Endothelial cell (in vitro differentiated cells): ENCODE data around the gene CD52. TPM values are rescaled to one million over a fixed set of nuclear protein-coding genes. Genes with fewer than 3 reads are reported as not detected.

Experiments used
- DNase-seq: peaks from one replicate; pipeline ENCODE4 v3.0.0; 2021; ENCODE audit warnings: low spot score
- H3K27ac Mint-ChIP-seq: one replicate; pipeline ENCODE4 v1.8.0; 2021; ENCODE audit warnings: mixed read lengths, inconsistent platforms; ENCODE audit not compliant: unreplicated experiment
- H3K27me3 Mint-ChIP-seq: one replicate; pipeline ENCODE4 v1.8.0; 2021; ENCODE audit warnings: mild to moderate bottlenecking, moderate library complexity, mixed read lengths, inconsistent platforms; ENCODE audit not compliant: unreplicated experiment
- H3K36me3 Mint-ChIP-seq: one replicate; pipeline ENCODE4 v1.8.0; 2021; ENCODE audit warnings: mild to moderate bottlenecking, low read depth, mixed read lengths, inconsistent platforms; ENCODE audit not compliant: unreplicated experiment
- H3K4me1 Mint-ChIP-seq: one replicate; pipeline ENCODE4 v1.8.0; 2021; ENCODE audit warnings: mild to moderate bottlenecking, mixed read lengths, inconsistent platforms; ENCODE audit not compliant: unreplicated experiment
- H3K4me3 Mint-ChIP-seq: one replicate; pipeline ENCODE4 v1.8.0; 2021; ENCODE audit warnings: mild to moderate bottlenecking, mixed read lengths, inconsistent platforms; ENCODE audit not compliant: unreplicated experiment
- H3K9me3 Mint-ChIP-seq: one replicate; pipeline ENCODE4 v1.8.0; 2021; ENCODE audit warnings: mixed read lengths, inconsistent platforms; ENCODE audit not compliant: unreplicated experiment
- long read RNA-seq: library from polyadenylated mRNA; unstranded; transcript quantifications from one replicate; pipeline ENCODE4 v2.0.0, GENCODE V29; 2020; ENCODE audit not compliant: unreplicated experiment
- total RNA-seq: library from RNA; stranded (reverse); fragmentation: NEBNext Ultra II Directional; extraction: Animal tissue kit (Norgen Biotek cat#: 25700); gene quantifications from one replicate; pipeline ENCODE4 v1.2.1, GENCODE V29; 2021; ENCODE audit not compliant: unreplicated experiment
- TF ChIP-seq, protein P1 (sequence below): fragments of 200-600 bp; sonication (generic); IDR thresholded peaks from one replicate; pipeline ENCODE4 v1.5.0; 2021; ENCODE audit warnings: antibody characterized with exemption; ENCODE audit not compliant: unreplicated experiment

The CD52 gene, protein sequence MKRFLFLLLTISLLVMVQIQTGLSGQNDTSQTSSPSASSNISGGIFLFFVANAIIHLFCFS
- total RNA-seq = 21.8 TPM
- long read RNA-seq, transcript CD52-201 (2 exons, 468 nt) = major isoform, 10 of 11 reads
- long read RNA-seq, partial matches to known transcripts = 1 of 11 reads
- long read RNA-seq, other reads (novel, unspliced or antisense) = 0 of 11 reads

DNA sequence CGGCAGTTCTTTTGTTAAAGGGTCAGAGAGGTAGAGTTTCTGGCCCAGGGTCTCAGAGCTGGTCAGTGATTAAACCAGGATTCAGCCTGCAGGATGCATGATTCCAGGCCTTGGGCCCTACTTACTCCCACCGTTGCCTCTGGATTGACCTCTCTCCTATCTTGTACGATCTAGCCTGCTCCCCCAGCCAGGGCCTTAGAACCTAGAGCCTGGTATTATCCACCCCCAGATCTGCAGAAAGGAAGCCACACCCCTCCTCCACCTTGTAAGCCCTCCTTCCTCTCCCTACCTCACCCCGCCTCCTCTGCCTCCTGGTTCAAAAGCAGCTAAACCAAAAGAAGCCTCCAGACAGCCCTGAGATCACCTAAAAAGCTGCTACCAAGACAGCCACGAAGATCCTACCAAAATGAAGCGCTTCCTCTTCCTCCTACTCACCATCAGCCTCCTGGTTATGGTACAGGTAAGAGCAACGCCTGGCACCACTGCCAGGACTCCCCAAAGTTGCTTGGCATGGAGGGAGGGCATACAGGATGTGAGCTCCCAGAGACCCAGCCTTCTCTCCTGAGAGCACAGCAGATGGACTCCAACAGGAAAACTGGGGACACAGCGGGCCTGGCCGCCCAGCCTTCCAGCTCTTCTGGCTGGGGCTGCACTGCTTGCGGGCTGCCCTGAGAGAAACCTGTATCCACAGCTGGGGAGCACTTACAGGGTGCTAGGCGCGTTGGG is at the start of gene CD52:
Gene CD52 (plus strand): TSS at position 347 of the 726 bp plus-strand sequence. CDS start 60 bp downstream, at position 407.
- TF ChIP-seq, protein P1, sequence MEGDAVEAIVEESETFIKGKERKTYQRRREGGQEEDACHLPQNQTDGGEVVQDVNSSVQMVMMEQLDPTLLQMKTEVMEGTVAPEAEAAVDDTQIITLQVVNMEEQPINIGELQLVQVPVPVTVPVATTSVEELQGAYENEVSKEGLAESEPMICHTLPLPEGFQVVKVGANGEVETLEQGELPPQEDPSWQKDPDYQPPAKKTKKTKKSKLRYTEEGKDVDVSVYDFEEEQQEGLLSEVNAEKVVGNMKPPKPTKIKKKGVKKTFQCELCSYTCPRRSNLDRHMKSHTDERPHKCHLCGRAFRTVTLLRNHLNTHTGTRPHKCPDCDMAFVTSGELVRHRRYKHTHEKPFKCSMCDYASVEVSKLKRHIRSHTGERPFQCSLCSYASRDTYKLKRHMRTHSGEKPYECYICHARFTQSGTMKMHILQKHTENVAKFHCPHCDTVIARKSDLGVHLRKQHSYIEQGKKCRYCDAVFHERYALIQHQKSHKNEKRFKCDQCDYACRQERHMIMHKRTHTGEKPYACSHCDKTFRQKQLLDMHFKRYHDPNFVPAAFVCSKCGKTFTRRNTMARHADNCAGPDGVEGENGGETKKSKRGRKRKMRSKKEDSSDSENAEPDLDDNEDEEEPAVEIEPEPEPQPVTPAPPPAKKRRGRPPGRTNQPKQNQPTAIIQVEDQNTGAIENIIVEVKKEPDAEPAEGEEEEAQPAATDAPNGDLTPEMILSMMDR = no peak
- H3K27ac Mint-ChIP-seq = peak within 1 kb of the TSS; percentile 64
- H3K36me3 Mint-ChIP-seq = no peaks in the 10 kb centered on the region
- DNase-seq = no peak
- H3K27me3 Mint-ChIP-seq = peaks cover 6% of the 10 kb centered on the region
- H3K4me1 Mint-ChIP-seq = peaks cover 13% of the 10 kb centered on the region
- H3K4me3 Mint-ChIP-seq = no peak within 1 kb of the TSS
- no peaks in the 10 kb centered on the region for H3K9me3 Mint-ChIP-seq

DNA sequence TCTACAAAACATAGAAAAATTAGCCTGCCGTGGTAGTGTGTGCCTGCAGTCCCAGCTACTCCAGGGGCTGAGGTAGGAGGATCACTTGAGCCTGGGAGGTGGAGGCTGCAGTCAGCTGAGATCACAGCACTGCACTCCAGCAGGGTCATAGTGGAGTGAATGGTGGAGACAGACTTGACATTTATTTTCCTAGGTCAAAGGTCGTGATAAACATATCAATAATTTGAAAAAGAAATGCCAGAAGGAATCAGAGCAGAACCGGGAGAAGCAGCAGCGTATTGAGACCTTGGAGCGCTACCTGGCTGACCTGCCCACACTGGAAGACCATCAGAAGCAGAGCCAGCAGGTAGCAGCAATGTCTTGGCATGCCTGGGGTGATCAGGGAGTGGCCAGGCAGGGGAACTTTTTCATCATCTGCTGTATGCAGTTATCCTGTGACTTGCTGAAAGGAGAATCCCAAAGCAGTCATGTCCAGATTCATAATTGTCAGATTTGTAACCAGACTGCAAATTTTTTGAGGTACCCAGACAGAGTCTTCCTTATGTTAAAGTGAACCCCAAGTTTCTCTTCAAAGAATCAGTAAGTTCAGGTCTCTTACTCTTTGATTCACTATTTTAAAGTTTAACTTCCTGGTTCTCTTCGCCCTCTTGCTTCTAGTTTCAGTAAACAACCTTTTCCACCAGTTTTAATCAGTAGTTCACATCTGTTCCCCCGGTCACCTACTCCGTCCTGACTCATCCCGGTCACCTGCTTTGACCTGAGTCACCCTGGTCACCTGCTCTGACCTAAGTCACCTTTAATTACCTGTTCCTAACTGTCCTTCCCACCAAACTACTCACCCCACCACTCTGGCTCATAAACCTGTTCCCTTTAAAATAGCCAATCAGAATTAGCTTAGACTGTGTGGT is 49.2 kb upstream of the CD52 start:
- Mint-ChIP-seq H3K27ac (no peak overlapping the region), H3K4me3 (peak overlapping the region; percentile 13), H3K9me3 (peaks cover 6% of the 10 kb centered on the region), H3K4me1 (no peaks in the 10 kb centered on the region), H3K36me3 (peaks cover 25% of the 10 kb centered on the region), H3K27me3 (peaks cover 3% of the 10 kb centered on the region)
- DNase-seq = no peak
- TF ChIP-seq, protein P1 = no peak

DNA sequence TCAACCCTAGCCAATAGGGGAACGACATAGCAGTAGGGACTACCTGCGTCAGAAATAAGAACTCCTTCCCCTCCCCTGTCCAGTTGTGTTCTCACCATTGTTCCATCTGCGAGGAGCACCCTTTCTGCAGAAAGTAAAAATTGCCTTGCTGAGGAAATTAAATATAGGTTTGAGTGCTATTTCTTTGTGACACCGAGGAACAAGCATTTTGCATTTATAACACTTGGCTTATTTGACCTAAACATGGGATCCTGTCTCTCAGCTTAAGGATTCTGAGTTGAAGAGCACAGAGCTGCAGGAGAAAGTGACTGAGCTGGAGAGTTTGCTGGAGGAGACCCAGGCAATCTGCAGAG is 48.6 kb upstream of the CD52 start:
- H3K36me3 Mint-ChIP-seq = peaks cover 25% of the 10 kb centered on the region
- no peak overlapping the region for H3K27ac Mint-ChIP-seq
- no peak for DNase-seq

DNA sequence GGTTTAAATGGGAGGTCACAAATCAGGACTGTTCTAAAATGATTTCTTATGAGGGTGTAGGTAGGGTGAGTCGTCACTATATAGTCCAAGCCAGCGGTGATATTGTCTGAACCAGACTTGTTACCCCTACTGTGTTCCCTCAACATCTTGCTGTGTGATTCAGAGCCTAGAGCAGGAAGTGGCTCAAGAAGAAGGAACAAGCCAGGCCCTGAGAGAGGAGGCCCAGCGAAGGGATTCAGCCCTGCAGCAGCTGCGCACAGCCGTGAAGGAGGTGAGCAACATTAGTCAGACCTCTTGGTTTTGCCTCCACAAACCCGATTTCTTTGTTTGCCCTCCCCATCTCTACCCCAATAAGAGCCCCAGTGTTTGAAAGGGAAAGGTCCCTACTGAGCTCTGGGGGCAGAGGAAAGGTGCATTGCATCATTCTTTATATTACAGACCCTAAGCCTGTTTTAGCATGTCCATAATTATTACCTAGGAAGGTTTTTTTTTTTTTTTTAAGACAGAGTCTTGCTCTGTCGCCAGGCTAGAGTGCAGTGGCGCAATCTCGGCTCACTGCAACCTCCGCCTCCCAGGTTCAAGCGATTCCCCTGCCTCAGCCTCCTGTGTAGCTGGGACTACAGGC is 42.8 kb upstream of the CD52 start:
- H3K27ac Mint-ChIP-seq = no peak overlapping the region

More for the DNA sequence above, 48.6 kb upstream of the CD52 start:
- peaks cover 6% of the 10 kb centered on the region for H3K9me3 Mint-ChIP-seq
- TF ChIP-seq, protein P1 = no peak
- H3K4me3 Mint-ChIP-seq = peak overlapping the region; percentile 3
- no peaks in the 10 kb centered on the region for H3K4me1 Mint-ChIP-seq
- H3K27me3 Mint-ChIP-seq = peaks cover 3% of the 10 kb centered on the region

More for the DNA sequence above, 42.8 kb upstream of the CD52 start:
- Mint-ChIP-seq H3K27me3 (peaks cover 3% of the 10 kb centered on the region), H3K9me3 (no peaks in the 10 kb centered on the region), H3K36me3 (peaks cover 15% of the 10 kb centered on the region), H3K4me1 (peaks cover 17% of the 10 kb centered on the region), H3K4me3 (no peak overlapping the region)
- TF ChIP-seq, protein P1 = no peak
- no peak for DNase-seq
